GM12878 (cell line): Measurements from ENCODE around the gene TUSC7. TPM values are rescaled to one million over a fixed set of nuclear protein-coding genes. Genes with fewer than 3 reads are reported as not detected.

Experiments
- ATAC-seq: fragments of 200-7000 bp; cut with Tn5 transposase; 3 replicates; pipeline ENCODE4 v1.9.1; 2020; ENCODE audit warnings: mild to moderate bottlenecking, moderate library complexity
- BruUV-seq: library from RNA; stranded (reverse); fragments of 400-500 nt; replicated peaks from 2 replicates; lab custom pipeline; 2021; lab: Mats Ljungman, UMichigan
- CTCF ChIA-PET: fragments of 300-600 bp; sonication (Branson Sonifier 250); formaldehyde crosslinking; extraction: SDS; loops from one replicate; lab custom pipeline; 2021; ENCODE audit warnings: inconsistent platforms; lab: Yijun Ruan, JAX
- POLR2A ChIA-PET: fragments of 350-600 bp; formaldehyde crosslinking; extraction: SDS; loops from one replicate; lab custom pipeline; 2021; ENCODE audit warnings: inconsistent platforms; lab: Charles Lee
- RAD21 ChIA-PET: fragments of 300-600 bp; sonication (Branson Sonifier 250); formaldehyde crosslinking; loops from one replicate; lab custom pipeline; 2023; ENCODE audit warnings: antibody characterized with exemption; ENCODE audit not compliant: unreplicated experiment; lab: Charles Lee
- SMC1A ChIA-PET: fragments of 300-600 bp; sonication (Branson Sonifier 250); formaldehyde crosslinking; loops from one replicate; lab custom pipeline; 2023; ENCODE audit not compliant: unreplicated experiment, uncharacterized antibody; lab: Charles Lee
- DNase-seq: peaks from one replicate; pipeline ENCODE4 v3.0.0-alpha.2; 2011; ENCODE audit warnings: low read depth, low spot score
- FAIRE-seq: peaks from 3 replicates; lab custom pipeline; 2011; peaks lifted over from hg19 to GRCh38; lab: Jason Lieb, UNC
- H2AFZ ChIP-seq: 2 replicates; pipeline ENCODE4 v1.6.0; 2011; ENCODE audit warnings: low read depth, low read length, control low read depth; ENCODE audit not compliant: control insufficient read depth
- H3K27ac ChIP-seq: 2 replicates; pipeline ENCODE4 v1.5.1; 2011; ENCODE audit warnings: control low read depth; ENCODE audit not compliant: control insufficient read depth, insufficient read depth
- H3K27me3 ChIP-seq, 2 experiments: replicated peaks in 1 of 2; 2 replicates each; pipeline versions ENCODE4 v1.6.0 to v1.6.1; 2011; ENCODE audit warnings: low read length in 1 of 2; ENCODE audit not compliant: control insufficient read depth in 2 of 2, insufficient read depth in 2 of 2
- H3K36me3 ChIP-seq, 2 experiments: 2 replicates each; pipeline ENCODE4 v1.5.1; 2011; ENCODE audit warnings: low read length in 1 of 2; ENCODE audit not compliant: control insufficient read depth in 2 of 2, insufficient read depth in 2 of 2
- H3K4me1 ChIP-seq: 2 replicates; pipeline ENCODE4 v1.6.1; 2011; ENCODE audit warnings: mild to moderate bottlenecking, low read length, moderate library complexity, mixed read lengths; ENCODE audit not compliant: control insufficient read depth, insufficient read depth
- H3K4me2 ChIP-seq: 2 replicates; pipeline ENCODE4 v1.6.0; 2011; ENCODE audit warnings: control low read depth; ENCODE audit not compliant: control insufficient read depth, insufficient read depth
- H3K4me3 ChIP-seq: fragments of 200-600 bp; sonication (generic); 2 replicates; pipeline ENCODE4 v1.5.1; 2016
- H3K79me2 ChIP-seq: 2 replicates; pipeline ENCODE4 v1.6.0; 2011; ENCODE audit warnings: low read length; ENCODE audit not compliant: control insufficient read depth, insufficient read depth
- H3K9ac ChIP-seq: 2 replicates; pipeline ENCODE4 v1.8.0; 2011; ENCODE audit warnings: low read length, control low read depth, mixed read lengths; ENCODE audit not compliant: control insufficient read depth, insufficient read depth
- H3K9me3 ChIP-seq: replicated peaks from 3 replicates; pipeline ENCODE4 v1.5.1; 2011; ENCODE audit warnings: mild to moderate bottlenecking, low read length; ENCODE audit not compliant: control insufficient read depth, insufficient read depth
- H4K20me1 ChIP-seq: 2 replicates; pipeline ENCODE4 v1.6.0; 2011; ENCODE audit not compliant: control insufficient read depth, insufficient read depth
- BACH1 ChIP-seq: fragments of 450-650 bp; IDR thresholded peaks from 2 replicates; pipeline ENCODE4 v1.6.1; 2017; ENCODE audit warnings: mild to moderate bottlenecking, borderline replicate concordance
- CHD2 ChIP-seq: IDR thresholded peaks from 2 replicates; pipeline ENCODE4 v1.6.1; 2011; ENCODE audit warnings: low read depth, low read length, improper control_type of control experiment, borderline replicate concordance
- CHD4 ChIP-seq: fragments of 200-600 bp; sonication (generic); IDR thresholded peaks from 2 replicates; pipeline ENCODE4 v1.6.1; 2016; ENCODE audit warnings: mild to moderate bottlenecking
- EED ChIP-seq: sonication (generic); IDR thresholded peaks from 2 replicates; pipeline ENCODE4 v1.6.1; 2016; ENCODE audit warnings: antibody characterized with exemption, low read depth
- ELK1 ChIP-seq: IDR thresholded peaks from 2 replicates; pipeline ENCODE4 v1.6.1; 2012; ENCODE audit warnings: low read depth, low read length, improper control_type of control experiment
- ETV6 ChIP-seq, 2 experiments: fragments of 450-650 bp in 1 of 2; IDR thresholded peaks in 1 of 2; conservative IDR thresholded peaks in 1 of 2; 2 replicates each; pipeline ENCODE4 v1.6.1; 2014; ENCODE audit warnings: antibody characterized with exemption in 1 of 2, borderline replicate concordance in 1 of 2, low read depth in 1 of 2, mild to moderate bottlenecking in 1 of 2, moderate library complexity in 1 of 2
- FOXM1 ChIP-seq: IDR thresholded peaks from 2 replicates; pipeline ENCODE4 v1.6.1; 2012; ENCODE audit warnings: low read depth, mild to moderate bottlenecking, inconsistent platforms, low read length, moderate library complexity
- JUND ChIP-seq: IDR thresholded peaks from 2 replicates; pipeline ENCODE4 v1.6.1; 2012; ENCODE audit warnings: low read depth, mild to moderate bottlenecking, low read length, improper control_type of control experiment, moderate library complexity
- MYC ChIP-seq: IDR thresholded peaks from 2 replicates; pipeline ENCODE4 v1.6.1; 2011; ENCODE audit warnings: mild to moderate bottlenecking, low read length, moderate library complexity, inconsistent platforms; ENCODE audit not compliant: insufficient read depth, insufficient replicate concordance, insufficient read length, severe bottlenecking
- NFYA ChIP-seq: IDR thresholded peaks from 2 replicates; pipeline ENCODE4 v1.6.1; 2011; ENCODE audit warnings: low read depth, mild to moderate bottlenecking, low read length, improper control_type of control experiment, borderline replicate concordance
- STAT3 ChIP-seq: IDR thresholded peaks from 2 replicates; pipeline ENCODE4 v1.6.1; 2011; ENCODE audit warnings: low read depth, low read length, improper control_type of control experiment
- YBX1 ChIP-seq: fragments of 450-650 bp; IDR thresholded peaks from 2 replicates; pipeline ENCODE4 v1.6.1; 2016; ENCODE audit warnings: antibody characterized with exemption
- ZZZ3 ChIP-seq: IDR thresholded peaks from 2 replicates; pipeline ENCODE4 v1.6.1; 2011; ENCODE audit warnings: low read depth; ENCODE audit not compliant: control insufficient read depth, insufficient read length
- WGBS: methylation state at CpG from one replicate; pipeline ENCODE4 v1.1.6; 2016; ENCODE audit warnings: low lambda C conversion rate; ENCODE audit not compliant: insufficient replicate concordance, insufficient coverage; ENCODE audit errors: missing lambda C conversion rate; 5-methylcytosine and 5-hydroxymethylcytosine counted together
- in situ Hi-C: fragments of 300-500 bp; cut with MboI; formaldehyde crosslinking; loops from 9 replicates; pipeline ENCODE4 v1.14.3; 2018; ENCODE audit warnings: mixed read lengths
- intact Hi-C: fragments of 100-400 bp; cut with micrococcal nuclease; formaldehyde crosslinking; loops from one replicate; pipeline ENCODE4 v1.14.2; 2022; ENCODE audit not compliant: unreplicated experiment
- polyA plus RNA-seq, 11 experiments: library from polyadenylated mRNA; depleted of rRNA in 4 of 11; unstranded in 6 of 11; stranded (reverse) in 5 of 11; fragments of >200 nt; fragmentation: Nextera tagmentation in 4 of 11; fragmentation: Illumina TruSeq in 1 of 11; extraction: Ambion mirVana in 4 of 11; extraction: Trizol in 1 of 11; gene quantifications; 1 replicate in 1 of 11; 2 replicates in 10 of 11; pipeline versions ENCODE4 v1.2.1 to v1.2.3, GENCODE V29; 2011 to 2016; ENCODE audit warnings: inconsistent platforms in 2 of 11, missing spikeins in 2 of 11, low read depth in 1 of 11
- total RNA-seq, 4 experiments: library from RNA; depleted of rRNA in 3 of 4; stranded (reverse); fragments of >200 nt in 3 of 4; fragmentation: Illumina TruSeq in 1 of 4; extraction: Trizol in 1 of 4; gene quantifications; 2 replicates each; pipeline versions ENCODE4 v1.2.1 to v1.2.3, GENCODE V29; 2013 to 2021

TUSC7 gene
- total and polyA plus RNA-seq, 10 of the 15 experiments (the other 5 are each of a cell fraction or from before 2014, with no cell fraction given): not detected

GRCh38 chr3:116691041-116691440, 18.5 kb upstream of the TUSC7 start:
- FAIRE-seq: no peak
- POLR2A ChIA-PET: no interaction called here
- no peaks in the 10 kb centered on the region for H4K20me1 ChIP-seq
- intact Hi-C loops (no loop called here), in situ Hi-C loops (no loop called here)
- WGBS: 0% methylated on average over 2 of the region's 2 CpGs
- SMC1A ChIA-PET: no interaction called here
- H3K27me3 ChIP-seq: no peaks in the 10 kb centered on the region
- H3K36me3 ChIP-seq: no peaks in the 10 kb centered on the region
- BruUV-seq: no TSS peak
- no peak overlapping the region for H3K9ac ChIP-seq
- no peak overlapping the region for H2AFZ ChIP-seq
- H3K9me3 ChIP-seq: no peaks in the 10 kb centered on the region
- no peak overlapping the region for H3K4me2 ChIP-seq
- H3K4me1 ChIP-seq: no peaks in the 10 kb centered on the region
- TF ChIP-seq FOXM1 (no peak), NFYA (no peak), JUND (no peak), STAT3 (no peak), BACH1 (no peak), CHD2 (no peak), YBX1 (no peak), ELK1 (no peak), EED (no peak), CHD4 (no peak), ETV6 (conservative IDR thresholded peaks at IDR 0.05 in 1 of 2, IDR thresholded peaks at IDR 0.05 in 1 of 2; ENCODE audit: borderline replicate concordance in 1 of 2, low read depth in 1 of 2) (no peak), MYC (no peak), ZZZ3 (no peak)
- no peak overlapping the region for H3K27ac ChIP-seq
- RAD21 ChIA-PET: no interaction called here
- no peak for DNase-seq
- H3K79me2 ChIP-seq: no peaks in the 10 kb centered on the region
- ATAC-seq: no peak
- CTCF ChIA-PET: interaction anchor here (0.6 kb wide), 2 partner anchors 12 to 47 kb away, joined by 3 read pairs; no protein-coding TSS in a partner anchor
- no peak overlapping the region for H3K4me3 ChIP-seq
